HG03095 (cell line): ENCODE results near the gene ZNF750.
"Not testable (repeated sequence)": the region's sequence is repeated elsewhere in the genome, so short reads cannot be mapped to it uniquely, and the experiment has no call there.

Experiments
- ATAC-seq: cut with Tn5 transposase; IDR thresholded peaks from one replicate; pipeline ENCODE4 v1.9.1; 2021; ENCODE audit warnings: moderate library complexity; ENCODE audit not compliant: unreplicated experiment

Gene ZNF750

GRCh38 chr17:82797061-82797460 lies 42.8 kb downstream of the ZNF750 start:
- no peak for ATAC-seq

- ATAC-seq, result no peak
These were observed 44.2 kb downstream of the ZNF750 start for GRCh38 chr17:82795615-82796014.

- ATAC-seq, result no peak
These were observed 44.9 kb downstream of the ZNF750 start for GRCh38 chr17:82794781-82795482.

GRCh38 chr17:82793974-82794630 lies 45.7 kb downstream of the ZNF750 start:
- no peak for ATAC-seq

GRCh38 chr17:82791532-82791931 lies 48.3 kb downstream of the ZNF750 start:
- ATAC-seq, result no peak

- ATAC-seq, result no peak
These were observed 49.4 kb downstream of the ZNF750 start for GRCh38 chr17:82790391-82790790.

- ATAC-seq, result no peak
These were observed 50.0 kb downstream of the ZNF750 start for GRCh38 chr17:82789806-82790205.

GRCh38 chr17:82789051-82789592 lies 50.7 kb downstream of the ZNF750 start:
- no peak for ATAC-seq

- no peak for ATAC-seq
These were observed 51.4 kb downstream of the ZNF750 start for GRCh38 chr17:82788206-82789001.

GRCh38 chr17:82787081-82787848 lies 52.6 kb downstream of the ZNF750 start:
- ATAC-seq, result no peak

- no peak for ATAC-seq
These were observed 53.4 kb downstream of the ZNF750 start for GRCh38 chr17:82786427-82786826.

- ATAC-seq, result not testable (repeated sequence)
These were observed 54.2 kb downstream of the ZNF750 start for GRCh38 chr17:82785581-82785980.

GRCh38 chr17:82783498-82783897 lies 56.3 kb downstream of the ZNF750 start:
- ATAC-seq, result no peak

GRCh38 chr17:82782657-82783207 lies 57.1 kb downstream of the ZNF750 start:
- no peak for ATAC-seq

- no peak for ATAC-seq
These were observed 57.9 kb downstream of the ZNF750 start for GRCh38 chr17:82781894-82782274.

- no peak for ATAC-seq
These were observed 58.6 kb downstream of the ZNF750 start for GRCh38 chr17:82780971-82781893.

- no peak for ATAC-seq
These were observed 59.6 kb downstream of the ZNF750 start for GRCh38 chr17:82780195-82780594.

- ATAC-seq, result no peak
These were observed 60.3 kb downstream of the ZNF750 start for GRCh38 chr17:82779541-82779940.
